Fibroblast of pulmonary artery (primary cell): Measurements from ENCODE around the gene TENM4.

Source experiments
- DNase-seq: peaks from one replicate; pipeline ENCODE4 v3.0.0-alpha.2; 2010; ENCODE audit warnings: low read depth
- H3K4me3 ChIP-seq: replicated peaks from 2 replicates; pipeline ENCODE4 v1.5.1; 2011; ENCODE audit warnings: low read depth, mild to moderate bottlenecking, control low read depth, low read length, moderate library complexity
- CTCF ChIP-seq: IDR thresholded peaks from 2 replicates; pipeline ENCODE4 v1.5.1; 2011; ENCODE audit warnings: mild to moderate bottlenecking, control low read depth, low read length, inconsistent platforms; ENCODE audit errors: missing control alignments

TENM4 gene

DNA sequence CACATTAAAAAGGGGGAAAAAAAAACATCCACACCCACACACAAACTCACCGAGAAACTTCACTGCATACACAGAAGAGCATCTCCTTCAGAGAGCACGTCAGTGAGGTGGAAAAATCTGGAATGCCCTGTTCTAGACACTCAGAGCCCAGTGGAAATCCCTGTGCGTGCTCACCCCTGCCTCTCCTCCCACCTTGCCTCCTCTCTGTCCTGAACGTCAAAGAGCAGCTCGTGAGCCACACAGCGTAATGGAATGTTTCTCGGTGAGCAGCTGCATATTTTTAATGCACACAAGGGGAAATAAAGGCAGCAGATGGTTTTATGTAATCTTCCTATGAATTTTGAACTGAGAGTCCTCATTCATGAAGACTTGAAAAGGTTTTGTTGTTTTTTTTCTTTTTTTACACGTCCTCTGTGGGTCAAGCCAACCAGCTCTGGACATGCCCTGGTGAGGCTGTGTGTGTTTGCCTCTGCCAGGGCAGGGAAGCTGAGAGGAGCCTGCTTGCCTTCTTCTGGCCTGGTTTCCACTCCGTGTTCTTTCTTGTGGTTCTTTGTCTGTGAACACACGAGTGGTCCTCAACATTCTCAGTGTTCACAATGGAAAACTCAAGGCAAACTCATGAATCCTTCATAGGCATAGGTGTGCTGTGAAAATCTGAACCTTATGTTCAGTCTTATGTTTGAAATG, 219.2 kb downstream of the TENM4 start:
- TF ChIP-seq CTCF: no peak
- no peak overlapping the region for H3K4me3 ChIP-seq
- DNase-seq: no peak

DNA sequence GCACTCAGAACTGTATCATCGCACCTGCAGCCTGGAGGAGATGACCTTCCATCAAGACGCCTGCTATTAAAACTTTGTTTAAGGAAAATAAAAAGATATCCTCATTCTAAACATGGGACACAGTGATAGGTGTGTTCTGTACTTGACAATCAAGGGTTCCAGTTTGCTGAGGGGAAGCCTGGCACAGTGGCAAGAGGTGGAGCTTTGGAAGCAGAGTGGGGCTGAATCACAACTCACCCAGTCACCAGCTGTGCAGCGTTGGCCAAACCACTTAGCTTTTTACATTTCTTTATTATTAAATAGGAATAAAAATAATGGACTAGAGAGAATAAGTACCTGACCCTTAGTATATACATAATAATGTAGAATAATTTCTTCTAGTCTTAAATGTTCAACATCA, 220.7 kb downstream of the TENM4 start:
- DNase-seq: no peak
- TF ChIP-seq CTCF: no peak

GRCh38 chr11:79219186-79220045, 221.4 kb downstream of the TENM4 start:
- no peak for DNase-seq
- H3K4me3 ChIP-seq: no peak overlapping the region
- no peak for TF ChIP-seq CTCF

More for the DNA sequence above, 220.7 kb downstream of the TENM4 start:
- H3K4me3 ChIP-seq: no peak overlapping the region

GRCh38 chr11:79212741-79213190, 228.1 kb downstream of the TENM4 start:
- TF ChIP-seq CTCF: no peak
- no peak for DNase-seq
- H3K4me3 ChIP-seq: no peak overlapping the region

DNA sequence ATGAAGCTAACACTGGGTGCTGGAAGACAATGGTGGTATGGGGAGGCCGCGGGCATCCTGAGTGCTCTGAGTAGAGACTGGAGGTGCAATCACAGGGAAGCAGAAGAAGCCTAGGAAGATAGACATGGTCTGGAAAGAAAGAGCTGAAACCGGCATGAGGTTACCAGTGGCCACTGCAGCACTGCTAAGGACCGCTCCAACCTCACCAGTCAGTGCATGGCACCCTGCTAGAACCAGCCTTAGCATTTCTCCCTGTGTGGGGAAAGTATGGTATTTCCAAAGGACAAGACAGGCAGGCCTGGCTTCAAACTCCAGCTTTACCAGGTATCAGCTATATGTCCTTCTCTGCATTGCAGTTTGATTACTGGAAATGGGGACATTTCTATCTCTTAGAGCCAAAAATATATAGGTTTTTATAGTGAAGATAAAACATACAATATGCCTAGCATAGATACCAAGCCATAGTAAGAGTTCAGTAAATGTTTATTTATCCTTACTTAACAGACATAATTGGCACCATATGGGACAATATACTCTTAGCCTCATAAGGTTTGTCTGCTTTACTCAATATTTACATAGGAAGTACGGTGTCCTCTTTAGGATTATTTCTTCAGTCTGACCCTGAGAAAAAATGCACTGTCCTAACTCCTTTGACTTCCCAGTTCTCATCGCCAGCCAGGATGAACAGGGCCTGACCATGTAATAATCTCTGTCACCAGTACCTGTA, 231.1 kb downstream of the TENM4 start:
- TF ChIP-seq CTCF: no peak
- DNase-seq: no peak
- H3K4me3 ChIP-seq: no peak overlapping the region

DNA sequence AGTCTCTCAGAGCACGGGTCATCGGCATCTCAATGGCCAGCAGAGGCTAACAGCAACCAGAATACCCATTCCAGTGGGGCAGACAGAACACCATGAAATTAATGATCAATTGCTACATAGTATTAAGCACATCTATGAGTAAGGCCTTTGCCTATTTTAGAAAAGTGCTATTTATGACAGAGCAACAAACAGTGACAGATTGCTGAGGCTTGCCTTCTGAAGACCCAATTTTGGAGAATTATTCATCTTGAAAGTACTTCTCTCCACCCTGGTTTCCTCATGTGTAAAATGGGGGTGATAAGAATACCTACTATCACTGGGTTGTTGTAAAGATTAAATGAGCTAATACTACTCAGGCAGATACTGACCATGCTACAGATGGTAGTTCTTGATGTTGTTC, 232.7 kb downstream of the TENM4 start:
- no peak for DNase-seq
- no peak for TF ChIP-seq CTCF
- no peak overlapping the region for H3K4me3 ChIP-seq
